Neuronal stem cell (in vitro differentiated cells): ENCODE data around the gene PDYN. TPM values are rescaled to one million over a fixed set of nuclear protein-coding genes. Genes with fewer than 3 reads are reported as not detected.

Experiments
- DNase-seq: peaks from one replicate; pipeline ENCODE4 v3.0.0-alpha.2; 2013; ENCODE audit warnings: low spot score
- H2AFZ ChIP-seq: one replicate; pipeline ENCODE4 v1.6.1; 2013; ENCODE audit warnings: mild to moderate bottlenecking, low read length, inconsistent platforms
- H2AK5ac ChIP-seq: 2 replicates; pipeline ENCODE4 v1.6.1; 2013; ENCODE audit warnings: low read depth, mild to moderate bottlenecking, inconsistent platforms, low read length, moderate library complexity, mixed read lengths
- H2BK120ac ChIP-seq: 2 replicates; pipeline ENCODE4 v1.6.1; 2013; ENCODE audit warnings: low read depth, mild to moderate bottlenecking, inconsistent platforms, low read length, moderate library complexity, mixed read lengths
- H2BK12ac ChIP-seq: one replicate; pipeline ENCODE4 v1.6.1; 2013; ENCODE audit warnings: low read length, inconsistent platforms
- H2BK15ac ChIP-seq: 2 replicates; pipeline ENCODE4 v1.6.1; 2013; ENCODE audit warnings: mild to moderate bottlenecking, low read length, inconsistent platforms, mixed read lengths
- H2BK5ac ChIP-seq: one replicate; pipeline ENCODE4 v1.6.1; 2013; ENCODE audit warnings: inconsistent platforms, mild to moderate bottlenecking, low read length, moderate library complexity
- H3K14ac ChIP-seq: one replicate; pipeline ENCODE4 v1.6.1; 2013; ENCODE audit warnings: low read length, inconsistent platforms
- H3K18ac ChIP-seq: 2 replicates; pipeline ENCODE4 v1.6.1; 2013; ENCODE audit warnings: low read length, inconsistent platforms
- H3K23ac ChIP-seq: 2 replicates; pipeline ENCODE4 v1.6.1; 2013; ENCODE audit warnings: low read depth, mild to moderate bottlenecking, mixed read lengths, low read length, inconsistent platforms; ENCODE audit not compliant: poor library complexity
- H3K27ac ChIP-seq: replicated peaks from 3 replicates; pipeline ENCODE4 v1.5.1; 2013; ENCODE audit warnings: low read length, inconsistent platforms
- H3K27me3 ChIP-seq, 3 experiments: 2 replicates each; pipeline ENCODE4 v1.6.1; 2013; ENCODE audit warnings: low read length in 3 of 3, mild to moderate bottlenecking in 2 of 3, inconsistent platforms in 1 of 3, low read depth in 1 of 3, mixed read lengths in 1 of 3, moderate library complexity in 1 of 3; ENCODE audit not compliant: control insufficient read depth in 3 of 3, insufficient read depth in 3 of 3
- H3K36me3 ChIP-seq, 2 donors: replicated peaks in 1 of 2; 2 replicates each; pipeline ENCODE4 v1.6.1; 2013; ENCODE audit warnings: low read length in 2 of 2; ENCODE audit not compliant: control insufficient read depth in 2 of 2, insufficient read depth in 2 of 2
- H3K4ac ChIP-seq: 2 replicates; pipeline ENCODE4 v1.6.1; 2013; ENCODE audit warnings: inconsistent platforms, mild to moderate bottlenecking, low read length, moderate library complexity
- H3K4me1 ChIP-seq, 2 donors: 1 replicate in 1 of 2; 2 replicates in 1 of 2; pipeline ENCODE4 v1.6.1; 2013; ENCODE audit warnings: low read length in 2 of 2, low read depth in 1 of 2; ENCODE audit not compliant: control insufficient read depth in 2 of 2, insufficient read depth in 1 of 2
- H3K4me2 ChIP-seq: one replicate; pipeline ENCODE4 v1.6.1; 2013; ENCODE audit warnings: mild to moderate bottlenecking, low read length, inconsistent platforms; ENCODE audit not compliant: insufficient read depth, poor library complexity, severe bottlenecking
- H3K4me3 ChIP-seq, 2 donors: 2 replicates each; pipeline ENCODE4 v1.5.1; 2013; ENCODE audit warnings: low read length in 2 of 2, mild to moderate bottlenecking in 2 of 2, inconsistent platforms in 1 of 2, moderate library complexity in 1 of 2
- H3K79me1 ChIP-seq: one replicate; pipeline ENCODE4 v1.6.1; 2013; ENCODE audit warnings: low read depth, mild to moderate bottlenecking, inconsistent platforms, low read length, moderate library complexity
- H3K9ac ChIP-seq: one replicate; pipeline ENCODE4 v1.6.1; 2013; ENCODE audit warnings: mild to moderate bottlenecking, low read depth, low read length, inconsistent platforms; ENCODE audit not compliant: poor library complexity
- H3K9me3 ChIP-seq, 2 donors: replicated peaks in 1 of 2; 2 replicates each; pipeline versions ENCODE3 to v1.6.1; 2013; ENCODE audit warnings: low read length in 2 of 2, mild to moderate bottlenecking in 2 of 2, inconsistent platforms in 1 of 2, low read depth in 1 of 2, mixed read lengths in 1 of 2, moderate library complexity in 1 of 2; ENCODE audit not compliant: control insufficient read depth in 2 of 2, insufficient read depth in 1 of 2
- H4K8ac ChIP-seq: one replicate; pipeline ENCODE4 v1.6.1; 2013; ENCODE audit warnings: low read depth, mild to moderate bottlenecking, inconsistent platforms, low read length, moderate library complexity
- H4K91ac ChIP-seq: one replicate; pipeline ENCODE4 v1.6.1; 2013; ENCODE audit warnings: low read length, low read depth, mild to moderate bottlenecking, inconsistent platforms; ENCODE audit not compliant: poor library complexity
- WGBS, 2 donors: extraction: QIAGEN DNeasy Blood & Tissue Kit; methylation state at CpG; one replicate each; pipeline ENCODE4 v1.1.7; 2013; ENCODE audit warnings: missing lambda C conversion rate in 2 of 2, mixed read lengths in 1 of 2; ENCODE audit not compliant: insufficient read length in 2 of 2, insufficient replicate concordance in 1 of 2; ENCODE audit errors: extremely low coverage in 2 of 2; 5-methylcytosine and 5-hydroxymethylcytosine counted together
- polyA plus RNA-seq, 2 experiments: library from polyadenylated mRNA; stranded (reverse); fragments of 200-250 nt; gene quantifications; one replicate each; pipeline ENCODE4 v1.2.3, GENCODE V29; 2013

The PDYN gene
- polyA plus RNA-seq (2013, experiment 1 of 2): 0.06 TPM
- polyA plus RNA-seq (2013, experiment 2 of 2): 0.01 TPM

- H3K27ac ChIP-seq: no peak within 1 kb of the TSS
- H3K27me3 ChIP-seq: peaks cover 0 to 74% (median 0%) of the 10 kb centered on the region in 3 experiments
- H3K79me1 ChIP-seq: no peaks in the 10 kb centered on the region
- H3K9ac ChIP-seq: no peak within 1 kb of the TSS
- no peak within 1 kb of the TSS for H2BK5ac ChIP-seq
- H3K4me1 ChIP-seq: peaks cover 2 to 8% of the 10 kb centered on the region in 2 donors
- no peaks in the 10 kb centered on the region for H3K36me3 ChIP-seq
- H2BK120ac ChIP-seq: no peak within 1 kb of the TSS
- no CpG with 5 or more reads among the region's 9 CpGs for WGBS, 2 donors
- H2AK5ac ChIP-seq: no peak within 1 kb of the TSS
- no peaks in the 10 kb centered on the region for H3K9me3 ChIP-seq
- no peak within 1 kb of the TSS for H4K8ac ChIP-seq
- H3K18ac ChIP-seq: no peak within 1 kb of the TSS
- no peak within 1 kb of the TSS for H3K4me3 ChIP-seq
- H3K14ac ChIP-seq: no peak within 1 kb of the TSS
- no peak within 1 kb of the TSS for H3K4me2 ChIP-seq
- no peak within 1 kb of the TSS for H2BK12ac ChIP-seq
- no peak within 1 kb of the TSS for H3K23ac ChIP-seq
- no peak within 1 kb of the TSS for H2BK15ac ChIP-seq
- no peak within 1 kb of the TSS for H4K91ac ChIP-seq
- H2AFZ ChIP-seq: peak within 1 kb of the TSS; percentile 67
- no peak within 1 kb of the TSS for H3K4ac ChIP-seq
- no peak for DNase-seq
Measured at GRCh38 chr20:1993986-1994385, at the start of gene PDYN. Gene PDYN, minus strand, starts transcription at chr20:1994058. Its CDS starts 10,974 bp downstream, at chr20:1983084.

- no CpG with 5 or more reads among the region's 6 CpGs for WGBS, 2 donors
- no peak overlapping the region for H3K4ac ChIP-seq
Measured at GRCh38 chr20:2042400-2042799, 48.5 kb upstream of the PDYN start.

GRCh38 chr20:2038161-2038560, 44.3 kb upstream of the PDYN start:
- no peak overlapping the region for H3K18ac ChIP-seq
- WGBS, 2 donors: no CpG with 5 or more reads among the region's 3 CpGs
- H3K36me3 ChIP-seq: no peaks in the 10 kb centered on the region
- H3K4me3 ChIP-seq: no peak overlapping the region
- no peak overlapping the region for H3K4ac ChIP-seq
- DNase-seq: no peak
- H4K8ac ChIP-seq: no peak overlapping the region
- no peaks in the 10 kb centered on the region for H3K4me1 ChIP-seq
- no peak overlapping the region for H2BK12ac ChIP-seq
- no peaks in the 10 kb centered on the region for H3K9me3 ChIP-seq
- H3K4me2 ChIP-seq: no peak overlapping the region
- H3K23ac ChIP-seq: no peak overlapping the region
- H3K79me1 ChIP-seq: no peaks in the 10 kb centered on the region
- no peak overlapping the region for H3K27ac ChIP-seq
- H2AK5ac ChIP-seq: no peak overlapping the region
- H4K91ac ChIP-seq: no peak overlapping the region
- no peak overlapping the region for H3K9ac ChIP-seq
- no peak overlapping the region for H2BK15ac ChIP-seq
- H2BK5ac ChIP-seq: no peak overlapping the region
- no peak overlapping the region for H3K14ac ChIP-seq
- H3K27me3 ChIP-seq: peaks cover 0 to 25% (median 0%) of the 10 kb centered on the region in 3 experiments
- H2AFZ ChIP-seq: no peak overlapping the region
- H2BK120ac ChIP-seq: no peak overlapping the region

More at GRCh38 chr20:2042400-2042799, 48.5 kb upstream of the PDYN start:
- H3K79me1 ChIP-seq: no peaks in the 10 kb centered on the region
- no peak overlapping the region for H2BK12ac ChIP-seq
- H4K91ac ChIP-seq: no peak overlapping the region
- H2AFZ ChIP-seq: no peak overlapping the region
- H3K36me3 ChIP-seq: no peaks in the 10 kb centered on the region
- H3K27me3 ChIP-seq: peaks cover 0 to 46% (median 0%) of the 10 kb centered on the region in 3 experiments
- H3K27ac ChIP-seq: no peak overlapping the region
- H3K9ac ChIP-seq: no peak overlapping the region
- no peak for DNase-seq
- H4K8ac ChIP-seq: no peak overlapping the region
- H3K4me3 ChIP-seq: no peak overlapping the region
- H3K23ac ChIP-seq: no peak overlapping the region
- no peak overlapping the region for H2BK120ac ChIP-seq
- no peak overlapping the region for H3K4me2 ChIP-seq
- no peaks in the 10 kb centered on the region for H3K4me1 ChIP-seq
- H2AK5ac ChIP-seq: no peak overlapping the region
- H3K14ac ChIP-seq: no peak overlapping the region
- H3K9me3 ChIP-seq: no peaks in the 10 kb centered on the region
- H2BK15ac ChIP-seq: no peak overlapping the region
- H2BK5ac ChIP-seq: no peak overlapping the region
- no peak overlapping the region for H3K18ac ChIP-seq

GRCh38 chr20:2037296-2037914, 43.5 kb upstream of the PDYN start:
- H2AFZ ChIP-seq: no peak overlapping the region
- no peak overlapping the region for H3K4me3 ChIP-seq
- H3K27me3 ChIP-seq: peaks cover 0 to 24% (median 0%) of the 10 kb centered on the region in 3 experiments
- H3K4me1 ChIP-seq: no peaks in the 10 kb centered on the region
- H2BK5ac ChIP-seq: no peak overlapping the region
- no peaks in the 10 kb centered on the region for H3K9me3 ChIP-seq
- H3K14ac ChIP-seq: no peak overlapping the region
- H3K18ac ChIP-seq: no peak overlapping the region
- H2AK5ac ChIP-seq: no peak overlapping the region
- WGBS, 2 donors: no CpG with 5 or more reads among the region's 4 CpGs
- H4K91ac ChIP-seq: no peak overlapping the region
- no peak overlapping the region for H2BK15ac ChIP-seq
- H3K23ac ChIP-seq: no peak overlapping the region
- H3K9ac ChIP-seq: no peak overlapping the region
- H4K8ac ChIP-seq: no peak overlapping the region
- no peak overlapping the region for H3K4ac ChIP-seq
- no peak overlapping the region for H3K4me2 ChIP-seq
- no peak for DNase-seq
- H3K79me1 ChIP-seq: no peaks in the 10 kb centered on the region
- no peak overlapping the region for H2BK12ac ChIP-seq
- no peak overlapping the region for H3K27ac ChIP-seq
- H2BK120ac ChIP-seq: no peak overlapping the region
- H3K36me3 ChIP-seq: no peaks in the 10 kb centered on the region
